SK-N-SH treated with all-trans-retinoic acid at 6 μM for 48 hours (cell line): ENCODE results near the gene MGAT5B.

Experiments used
- CREB5 ChIP-seq: fragments of 250-450 bp; sonication (Bioruptor Pico); IDR thresholded peaks from 2 replicates; pipeline ENCODE4 v1.5.1; 2020; ENCODE audit warnings: low read depth, mild to moderate bottlenecking, moderate library complexity
- GLIS3 ChIP-seq: fragments of 250-450 bp; sonication (Bioruptor Pico); IDR thresholded peaks from 2 replicates; pipeline ENCODE4 v1.5.0; 2020; ENCODE audit warnings: mild to moderate bottlenecking, moderate library complexity
- PATZ1 ChIP-seq: fragments of 250-450 bp; sonication (Bioruptor Pico); IDR thresholded peaks from 2 replicates; pipeline ENCODE4 v1.8.0; 2020; ENCODE audit warnings: mild to moderate bottlenecking, moderate library complexity, borderline replicate concordance
- PPARA ChIP-seq: fragments of 250-450 bp; sonication (Bioruptor Pico); IDR thresholded peaks from 2 replicates; pipeline ENCODE4 v1.5.0; 2020; ENCODE audit warnings: mild to moderate bottlenecking, borderline replicate concordance
- RARB ChIP-seq: fragments of 250-450 bp; sonication (Bioruptor Pico); IDR thresholded peaks from 2 replicates; pipeline ENCODE4 v1.8.0; 2021; ENCODE audit warnings: mild to moderate bottlenecking, moderate library complexity
- ZC3H10 ChIP-seq: fragments of 250-450 bp; sonication (Bioruptor Pico); IDR thresholded peaks from 2 replicates; pipeline ENCODE4 v1.5.1; 2021; ENCODE audit warnings: mild to moderate bottlenecking, moderate library complexity
- ZNF565 ChIP-seq: fragments of 450-650 bp; formaldehyde crosslinking; conservative IDR thresholded peaks from 2 replicates; pipeline ENCODE4 v1.5.0; 2020; ENCODE audit warnings: low read depth, mild to moderate bottlenecking, moderate library complexity
- ZNF8 ChIP-seq: fragments of 450-650 bp; formaldehyde crosslinking; IDR thresholded peaks from 2 replicates; pipeline ENCODE4 v1.5.0; 2020; ENCODE audit warnings: mild to moderate bottlenecking, moderate library complexity

- TF ChIP-seq PATZ1 (CRISPR knock-in tag), result no peak
- no peak for TF ChIP-seq ZC3H10
- TF ChIP-seq PPARA (CRISPR knock-in tag), result no peak
- no peak for TF ChIP-seq CREB5 (CRISPR knock-in tag)
- TF ChIP-seq RARB (CRISPR knock-in tag), result no peak
- TF ChIP-seq ZNF8 (CRISPR knock-in tag), result no peak
- TF ChIP-seq GLIS3 (CRISPR knock-in tag), result no peak
- no peak for TF ChIP-seq ZNF565 (CRISPR knock-in tag)
These were observed 37.1 kb upstream of the MGAT5B start for GRCh38 chr17:76830987-76831715.
